Stimulated activated CD4-positive, alpha-beta T cell treated with anti-CD3 and anti-CD28 coated beads, Interleukin-2, amount 100 ng/mL, for 24 hours (primary cell): Measurements from ENCODE around the gene TRPC1.

ENCODE experiments used
- DNase-seq, 2 donors: peaks; one replicate each; pipeline ENCODE4 v3.0.0-alpha.2; 2020

TRPC1 gene

DNA sequence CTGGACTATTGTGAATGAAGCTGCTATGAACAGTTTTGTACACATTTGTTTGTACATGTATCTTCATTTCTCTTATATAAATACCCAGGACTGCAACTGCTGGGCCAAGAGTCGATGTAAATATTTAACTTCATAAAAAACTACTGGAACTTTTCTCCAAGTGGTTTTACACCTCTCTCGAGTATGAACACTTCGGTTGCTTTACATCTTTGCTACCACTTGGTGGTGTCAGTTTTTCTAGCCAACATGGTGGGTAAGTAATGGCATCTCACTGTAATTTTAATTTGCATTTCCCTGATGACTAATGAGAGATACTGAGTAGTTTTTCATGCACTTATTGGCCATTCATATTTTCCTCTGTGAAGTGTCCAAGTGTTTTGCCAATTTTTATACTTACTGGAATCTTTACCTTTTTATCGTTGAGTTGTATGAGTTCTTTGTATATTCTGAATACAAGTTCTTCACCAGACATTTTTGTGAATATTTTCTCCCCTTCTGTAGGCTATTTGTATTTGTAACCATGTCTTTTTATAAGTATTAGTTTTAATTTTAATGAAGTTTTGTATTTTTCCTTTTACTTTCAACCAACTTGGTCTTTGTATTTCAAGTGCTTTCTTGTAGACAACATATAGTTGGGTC is 120.6 kb downstream of the TRPC1 start:
- no peak for DNase-seq

DNA sequence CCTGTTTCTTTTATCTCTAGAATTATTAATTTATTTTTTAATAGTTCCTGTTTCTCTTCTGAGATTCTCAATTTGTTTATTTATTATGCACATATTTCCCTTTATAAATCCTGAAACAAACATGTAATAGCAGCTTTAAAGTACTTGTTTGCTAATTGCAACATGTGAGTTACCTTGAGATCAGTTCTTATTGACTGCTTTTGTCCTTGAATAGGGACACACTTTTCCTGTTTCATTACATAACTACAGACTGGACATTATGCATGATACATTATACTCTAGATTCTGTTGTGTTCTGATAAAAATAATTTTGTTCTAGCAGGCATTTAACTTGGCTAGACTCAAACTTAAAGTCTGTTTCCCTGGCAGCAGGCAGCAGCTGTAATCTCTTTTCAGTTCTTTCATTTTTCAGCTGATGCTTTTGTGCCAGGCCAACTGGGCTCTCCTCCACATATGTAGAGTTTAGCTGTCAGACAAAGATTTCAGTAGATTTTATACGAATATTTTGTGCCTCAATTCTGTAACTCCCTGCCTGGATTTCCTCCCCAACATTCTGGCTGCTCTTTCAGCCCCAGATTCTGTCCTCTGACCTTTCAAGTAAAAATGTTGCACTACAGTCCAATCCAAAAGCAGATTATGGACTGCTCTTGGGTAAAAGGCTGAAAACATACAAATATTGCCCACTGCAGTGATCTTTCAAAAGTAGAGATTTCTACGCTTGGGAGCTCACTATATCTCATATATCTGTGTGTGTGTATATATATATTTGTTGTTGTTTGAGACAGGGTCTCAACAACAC is 123.1 kb downstream of the TRPC1 start:
- DNase-seq = no peak

DNA sequence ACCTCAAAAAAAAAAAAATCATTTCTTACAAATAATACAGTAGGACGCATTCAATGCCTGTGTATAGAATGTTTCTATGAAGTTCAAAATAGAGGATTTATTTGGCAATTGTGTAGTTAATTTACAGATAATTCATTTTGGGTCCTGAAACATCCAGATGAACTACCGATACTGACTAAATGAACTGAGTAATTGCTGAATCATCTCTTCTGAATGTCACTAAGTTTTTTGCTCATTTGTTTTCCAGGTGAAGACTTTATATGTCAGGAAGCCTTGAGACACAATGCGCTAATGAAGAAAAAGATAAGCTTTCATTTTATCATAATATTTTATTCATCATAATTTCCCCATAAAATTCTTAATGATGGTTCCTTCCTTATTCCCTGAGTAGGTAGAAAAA is 125.3 kb downstream of the TRPC1 start:
- no peak for DNase-seq

DNA sequence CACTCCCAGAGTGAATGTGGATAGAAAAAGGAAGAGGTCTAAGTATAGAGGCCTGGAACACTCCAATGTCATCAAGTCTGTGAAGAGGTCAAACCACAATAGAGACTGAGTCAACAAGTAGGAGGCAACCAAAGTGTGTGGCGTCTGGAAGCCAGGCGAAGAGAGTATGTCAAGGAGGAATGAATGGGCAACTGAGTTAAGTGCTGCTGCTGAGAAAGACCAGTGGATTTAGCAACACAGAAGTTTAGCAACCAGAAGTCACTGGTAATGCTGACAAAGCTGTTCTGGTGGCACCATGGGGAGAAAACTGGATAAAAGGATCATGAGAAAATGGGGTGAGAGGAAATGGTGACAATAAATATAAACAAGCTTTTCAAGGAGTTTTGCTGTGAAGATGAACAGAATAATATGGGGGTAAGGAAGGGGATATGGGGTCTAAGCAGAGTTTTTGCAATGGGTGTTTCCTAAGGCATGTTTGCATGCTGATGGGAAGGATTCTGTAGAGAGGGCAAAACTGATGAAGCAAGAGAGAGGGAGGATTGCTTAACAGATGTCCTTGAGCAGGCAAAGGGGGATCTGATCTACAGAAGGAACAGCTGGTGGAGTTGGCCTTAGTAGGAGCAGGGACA is 126.7 kb downstream of the TRPC1 start:
- no peak for DNase-seq

DNA sequence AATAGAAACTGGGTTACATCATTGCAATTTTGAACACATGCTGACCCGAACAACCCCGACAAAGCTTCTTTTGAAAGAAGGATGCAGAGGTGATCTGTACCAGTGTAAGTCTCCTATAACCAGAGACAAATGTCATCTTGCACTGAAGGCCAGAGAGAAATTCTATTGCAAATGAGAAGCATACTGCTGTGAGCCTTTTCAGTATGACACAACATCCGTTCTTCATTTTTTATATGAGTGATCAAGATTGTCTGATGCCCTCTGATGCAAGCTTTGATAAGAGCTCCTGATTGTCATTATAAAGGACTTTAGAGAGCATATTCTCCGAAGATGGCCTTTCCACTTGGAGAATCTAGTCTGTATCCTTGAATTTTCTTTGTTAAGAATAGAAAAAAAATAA is 128.2 kb downstream of the TRPC1 start:
- DNase-seq = no peak

DNA sequence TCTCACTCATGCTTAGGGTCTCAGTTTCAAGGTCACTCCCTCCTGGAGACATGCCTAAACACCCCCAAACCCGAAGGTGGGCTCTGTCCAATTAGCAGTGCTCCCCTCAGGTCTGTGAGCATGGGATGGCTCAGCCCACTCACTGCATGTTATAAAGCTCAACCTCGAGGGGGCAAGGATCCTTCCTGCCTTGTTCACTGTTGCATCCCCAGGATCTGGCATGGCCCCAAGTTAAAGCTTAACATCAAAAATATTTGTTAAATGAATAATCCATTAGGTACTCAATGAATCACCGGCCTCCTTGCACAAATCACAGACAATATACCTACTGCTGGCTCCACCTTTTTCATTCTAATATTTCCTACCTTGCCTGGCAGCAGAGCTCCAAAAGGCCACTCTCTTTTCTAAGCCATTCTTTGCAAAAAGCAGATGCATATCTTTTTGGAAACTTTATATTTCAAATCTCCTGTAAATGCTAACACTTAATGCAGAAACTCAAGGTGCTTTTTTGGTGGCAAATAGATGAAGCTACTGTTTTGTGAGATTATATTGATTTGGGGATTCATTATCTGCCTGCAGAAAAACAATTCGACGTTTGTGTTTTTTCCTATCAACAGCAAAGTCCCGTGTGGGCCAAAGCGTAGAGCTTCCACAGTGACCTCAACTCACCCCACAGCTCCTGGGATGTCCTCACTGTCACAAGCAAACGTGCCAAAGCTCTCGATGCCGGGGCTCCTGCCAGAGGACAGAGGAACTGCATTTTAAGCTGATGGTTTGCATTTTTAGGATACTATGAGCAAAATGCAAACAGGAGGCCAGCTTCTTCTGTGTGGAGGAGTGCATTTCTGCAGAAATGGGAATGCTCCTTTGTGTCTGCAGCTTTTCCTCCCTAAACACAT is 129.7 kb downstream of the TRPC1 start:
- no peak for DNase-seq

DNA sequence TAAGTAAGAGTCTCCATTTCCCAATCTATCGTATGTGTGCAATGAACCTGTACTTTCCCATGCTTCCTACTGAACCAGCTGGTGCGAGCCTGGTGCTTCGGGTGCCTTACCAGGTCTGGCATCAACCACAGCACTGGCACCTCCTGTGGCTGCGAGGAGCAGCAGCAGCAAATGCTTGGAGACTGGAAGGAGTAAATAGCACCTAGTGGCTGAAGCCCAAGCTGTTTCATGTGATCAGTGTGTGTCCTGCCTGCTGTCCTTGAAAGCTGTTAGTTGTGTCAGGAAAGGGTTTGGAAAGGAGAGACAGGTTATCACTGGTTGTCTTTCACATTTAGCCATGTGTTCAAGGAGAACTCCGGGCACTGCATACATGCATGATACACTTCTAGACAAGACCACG is 133.2 kb downstream of the TRPC1 start:
- no peak for DNase-seq
